IMR-90 (cell line): Measurements from ENCODE around the gene TLR1. TPM values are rescaled to one million over a fixed set of nuclear protein-coding genes. Genes with fewer than 3 reads are reported as not detected.

ENCODE experiments used
- ATAC-seq: fragments of 200-7000 bp; cut with Tn5 transposase; 2 replicates; pipeline ENCODE4 v1.9.1; 2020; ENCODE audit warnings: low read depth, mild to moderate bottlenecking, moderate library complexity
- BruUV-seq: library from RNA; stranded (reverse); fragments of 400-500 nt; replicated peaks from 2 replicates; lab custom pipeline; 2021; lab: Mats Ljungman, UMichigan
- CTCF ChIA-PET: fragments of 300-600 bp; formaldehyde crosslinking; extraction: SDS; loops from one replicate; lab custom pipeline; 2021; ENCODE audit warnings: antibody characterized with exemption; lab: Yijun Ruan, JAX
- POLR2A ChIA-PET: fragments of 300-600 bp; sonication (Branson Sonifier 250); formaldehyde crosslinking; loops from one replicate; lab custom pipeline; 2022; ENCODE audit warnings: antibody characterized with exemption; ENCODE audit not compliant: unreplicated experiment; lab: Charles Lee
- DNase-seq: peaks from one replicate; pipeline ENCODE4 v3.0.0; 2013
- H2AFZ ChIP-seq: replicated peaks from 2 replicates; pipeline ENCODE3; 2013; ENCODE audit warnings: low read length, mild to moderate bottlenecking; ENCODE audit not compliant: poor library complexity
- H2AK5ac ChIP-seq: 2 replicates; pipeline ENCODE4 v1.6.1; 2013; ENCODE audit warnings: low read depth, low read length, inconsistent platforms
- H2AK9ac ChIP-seq: replicated peaks from 2 replicates; pipeline ENCODE3; 2013; ENCODE audit warnings: mild to moderate bottlenecking, low read depth, low read length, moderate library complexity; ENCODE audit not compliant: poor library complexity
- H2BK120ac ChIP-seq: 2 replicates; pipeline ENCODE4 v1.6.1; 2013; ENCODE audit warnings: low read depth, low read length, inconsistent platforms
- H2BK15ac ChIP-seq: 3 replicates; pipeline ENCODE4 v1.6.1; 2013; ENCODE audit warnings: low read depth, low read length, inconsistent platforms
- H2BK20ac ChIP-seq: 2 replicates; pipeline ENCODE4 v1.6.1; 2013; ENCODE audit warnings: low read depth, mild to moderate bottlenecking, inconsistent platforms, low read length, moderate library complexity
- H2BK5ac ChIP-seq: 2 replicates; pipeline ENCODE4 v1.6.1; 2013; ENCODE audit warnings: mild to moderate bottlenecking, low read depth, low read length, inconsistent platforms; ENCODE audit not compliant: poor library complexity, severe bottlenecking
- H3K14ac ChIP-seq: replicated peaks from 2 replicates; pipeline ENCODE4 v1.6.1; 2013; ENCODE audit warnings: low read depth, low read length, inconsistent platforms
- H3K18ac ChIP-seq: 2 replicates; pipeline ENCODE4 v1.6.1; 2013; ENCODE audit warnings: low read depth, low read length, control low read depth
- H3K23ac ChIP-seq: 2 replicates; pipeline ENCODE4 v1.6.1; 2013; ENCODE audit warnings: low read depth, low read length, inconsistent platforms
- H3K27ac ChIP-seq: 2 replicates; pipeline ENCODE4 v1.5.1; 2013; ENCODE audit warnings: mild to moderate bottlenecking, control low read depth, low read length; ENCODE audit not compliant: insufficient read depth
- H3K27me3 ChIP-seq: 2 replicates; pipeline ENCODE4 v1.6.1; 2013; ENCODE audit warnings: low read length; ENCODE audit not compliant: control insufficient read depth, insufficient read depth
- H3K36me3 ChIP-seq: 2 replicates; pipeline ENCODE4 v1.6.1; 2013; ENCODE audit warnings: low read length, mixed read lengths; ENCODE audit not compliant: control insufficient read depth, insufficient read depth
- H3K4ac ChIP-seq: 2 replicates; pipeline ENCODE4 v1.6.1; 2013; ENCODE audit warnings: low read depth, low read length, inconsistent platforms
- H3K4me1 ChIP-seq: 2 replicates; pipeline ENCODE4 v1.6.1; 2013; ENCODE audit warnings: low read length, mixed read lengths; ENCODE audit not compliant: control insufficient read depth, insufficient read depth
- H3K4me2 ChIP-seq: 2 replicates; pipeline ENCODE4 v1.6.1; 2013; ENCODE audit warnings: low read depth, mild to moderate bottlenecking, control low read depth, low read length, moderate library complexity
- H3K4me3 ChIP-seq: 2 replicates; pipeline ENCODE4 v1.5.1; 2013; ENCODE audit warnings: low read depth, mild to moderate bottlenecking, control low read depth, low read length, moderate library complexity; ENCODE audit not compliant: insufficient read depth
- H3K56ac ChIP-seq: 2 replicates; pipeline ENCODE4 v1.6.1; 2013; ENCODE audit warnings: low read length, inconsistent platforms; ENCODE audit not compliant: insufficient read depth; ENCODE audit errors: extremely low read depth
- H3K79me1 ChIP-seq, 2 experiments: 2 replicates each; pipeline ENCODE4 v1.6.1; 2013; ENCODE audit warnings: low read length in 2 of 2, inconsistent platforms in 1 of 2, low read depth in 1 of 2
- H3K9ac ChIP-seq: 2 replicates; pipeline ENCODE4 v1.6.1; 2013; ENCODE audit warnings: low read depth, low read length, control low read depth
- H3K9me1 ChIP-seq: 2 replicates; pipeline ENCODE4 v1.6.1; 2013; ENCODE audit warnings: low read length, inconsistent platforms; ENCODE audit not compliant: insufficient read depth
- H3K9me3 ChIP-seq: 2 replicates; pipeline ENCODE4 v1.6.1; 2013; ENCODE audit warnings: low read length; ENCODE audit not compliant: control insufficient read depth, insufficient read depth
- H4K20me1 ChIP-seq: 2 replicates; pipeline ENCODE4 v1.6.1; 2013; ENCODE audit warnings: low read length, inconsistent platforms; ENCODE audit not compliant: insufficient read depth
- H4K5ac ChIP-seq: 2 replicates; pipeline ENCODE4 v1.6.1; 2013; ENCODE audit warnings: mild to moderate bottlenecking, low read depth, low read length, control low read depth
- H4K8ac ChIP-seq, 2 experiments: 2 replicates each; pipeline ENCODE4 v1.6.1; 2013; ENCODE audit warnings: low read depth in 2 of 2, low read length in 2 of 2, control low read depth in 1 of 2, inconsistent platforms in 1 of 2
- H4K91ac ChIP-seq: 2 replicates; pipeline ENCODE4 v1.6.1; 2013; ENCODE audit warnings: low read depth, low read length, inconsistent platforms; ENCODE audit not compliant: insufficient read depth
- BHLHE40 ChIP-seq: fragments of 150-350 bp; IDR thresholded peaks from 2 replicates; pipeline ENCODE4 v1.6.1; 2016; ENCODE audit warnings: mild to moderate bottlenecking, low read depth, low read length
- CEBPB ChIP-seq: IDR thresholded peaks from 2 replicates; pipeline ENCODE4 v1.6.1; 2012; ENCODE audit warnings: low read depth, low read length, improper control_type of control experiment
- CHD1 ChIP-seq: IDR thresholded peaks from 2 replicates; pipeline ENCODE4 v1.6.1; 2012; ENCODE audit warnings: low read depth, low read length, improper control_type of control experiment
- CTCF ChIP-seq: conservative IDR thresholded peaks from 2 replicates; pipeline ENCODE4 v1.5.1; 2012; ENCODE audit warnings: mild to moderate bottlenecking, low read depth, low read length, improper control_type of control experiment
- FOS ChIP-seq: fragments of 150-350 bp; IDR thresholded peaks from 2 replicates; pipeline ENCODE4 v1.6.1; 2016; ENCODE audit warnings: low read depth, low read length
- MAFK ChIP-seq: IDR thresholded peaks from 2 replicates; pipeline ENCODE4 v1.6.1; 2012; ENCODE audit warnings: low read depth, low read length, improper control_type of control experiment
- MAZ ChIP-seq: IDR thresholded peaks from 2 replicates; pipeline ENCODE4 v1.6.1; 2012; ENCODE audit warnings: low read depth, mild to moderate bottlenecking, low read length, improper control_type of control experiment, moderate library complexity, borderline replicate concordance
- MXI1 ChIP-seq: IDR thresholded peaks from 2 replicates; pipeline ENCODE4 v1.6.1; 2012; ENCODE audit warnings: low read depth, mild to moderate bottlenecking, low read length, moderate library complexity, borderline replicate concordance
- NFE2L2 ChIP-seq: fragments of 150-350 bp; IDR thresholded peaks from 2 replicates; pipeline ENCODE4 v1.6.1; 2016; ENCODE audit warnings: low read depth, mild to moderate bottlenecking, low read length
- POLR2A ChIP-seq: IDR thresholded peaks from 2 replicates; pipeline ENCODE4 v1.6.1; 2012; ENCODE audit warnings: mild to moderate bottlenecking, low read depth, low read length
- RAD21 ChIP-seq: IDR thresholded peaks from 2 replicates; pipeline ENCODE4 v1.6.1; 2012; ENCODE audit warnings: low read length, improper control_type of control experiment
- RCOR1 ChIP-seq: IDR thresholded peaks from 2 replicates; pipeline ENCODE4 v1.6.1; 2012; ENCODE audit warnings: mild to moderate bottlenecking, low read length, improper control_type of control experiment; ENCODE audit not compliant: insufficient replicate concordance
- RFX5 ChIP-seq: IDR thresholded peaks from 2 replicates; pipeline ENCODE4 v1.8.0; 2012; ENCODE audit warnings: low read depth, mild to moderate bottlenecking, low read length, moderate library complexity
- SMC3 ChIP-seq: fragments of 150-350 bp; IDR thresholded peaks from 2 replicates; pipeline ENCODE4 v1.6.1; 2016; ENCODE audit warnings: low read depth, mild to moderate bottlenecking, antibody characterized with exemption, low read length, moderate library complexity
- WGBS, 2 experiments: methylation state at CpG; one replicate each; pipeline versions ENCODE4 v1.1.5 to v1.1.7; 2013; ENCODE audit warnings: missing lambda C conversion rate in 2 of 2; ENCODE audit not compliant: insufficient read length in 1 of 2; ENCODE audit errors: extremely low coverage in 2 of 2; 5-methylcytosine and 5-hydroxymethylcytosine counted together
- dilution Hi-C: fragments of 300-500 bp; cut with HindIII; formaldehyde crosslinking; loops from one replicate; pipeline ENCODE4 v1.14.3; 2018; ENCODE audit warnings: low sequenced_read_pairs; ENCODE audit not compliant: unreplicated experiment
- in situ Hi-C: fragments of 300-500 bp; cut with MboI; formaldehyde crosslinking; loops from 3 replicates; pipeline ENCODE4 v1.14.3; 2019; ENCODE audit warnings: low sequenced_read_pairs, inconsistent platforms, mixed read lengths
- intact Hi-C: fragments of 100-400 bp; cut with micrococcal nuclease; formaldehyde crosslinking; loops from 2 replicates; pipeline ENCODE4 v1.10.0; 2022
- polyA plus RNA-seq, 3 experiments: library from polyadenylated mRNA; depleted of rRNA; stranded (reverse); fragments of >200 nt; gene quantifications; 2 replicates each; pipeline ENCODE4 v1.2.3, GENCODE V29; 2012; ENCODE audit warnings: low replicate concordance in 1 of 3
- total RNA-seq: library from RNA; depleted of rRNA; stranded (reverse); fragments of >200 nt; gene quantifications from 2 replicates; pipeline ENCODE4 v1.2.3, GENCODE V29; 2012
- TF ChIP-seq, protein P1 (sequence below): fragments of 150-350 bp; IDR thresholded peaks from 2 replicates; pipeline ENCODE4 v1.6.1; 2016; ENCODE audit warnings: low read depth, mild to moderate bottlenecking, low read length, moderate library complexity, borderline replicate concordance
- TF ChIP-seq, protein P2 (sequence below): fragments of 150-350 bp; IDR thresholded peaks from 2 replicates; pipeline ENCODE4 v1.6.1; 2017; ENCODE audit warnings: mild to moderate bottlenecking, antibody characterized with exemption, low read length, low read depth

Gene TLR1
- total and polyA plus RNA-seq, 2 of the 4 experiments (the other 2 are of a cell fraction), result 0.24 to 1.1 TPM

- H3K27me3 ChIP-seq, result no peaks in the 10 kb centered on the region
- no peak overlapping the region for H2AFZ ChIP-seq
- no peaks in the 10 kb centered on the region; the same call in 1 of the 2 replicates for H3K9me1 ChIP-seq
- no peak overlapping the region for H3K18ac ChIP-seq
- H3K9me3 ChIP-seq, result peaks cover 3% of the 10 kb centered on the region; the same call in 1 of the 2 replicates
- intact Hi-C loops, result no loop called here
- no peak overlapping the region for H4K91ac ChIP-seq
- peaks cover 12% of the 10 kb centered on the region for H3K4me1 ChIP-seq
- DNase-seq, result no peak
- no peak overlapping the region for H2BK120ac ChIP-seq
- POLR2A ChIA-PET, result no interaction called here
- CTCF ChIA-PET, result no interaction called here
- no CpG with 5 or more reads among the region's 3 CpGs for WGBS, 2 experiments
- no peak overlapping the region for H2AK9ac ChIP-seq
- TF ChIP-seq MAZ (no peak), MAFK (no peak), CEBPB (no peak), FOS (no peak), BHLHE40 (no peak), RCOR1 (no peak), SMC3 (no peak), POLR2A (no peak), CHD1 (no peak), CTCF (no peak), RAD21 (no peak), NFE2L2 (no peak), RFX5 (no peak), MXI1 (no peak)
- TF ChIP-seq, protein P1, sequence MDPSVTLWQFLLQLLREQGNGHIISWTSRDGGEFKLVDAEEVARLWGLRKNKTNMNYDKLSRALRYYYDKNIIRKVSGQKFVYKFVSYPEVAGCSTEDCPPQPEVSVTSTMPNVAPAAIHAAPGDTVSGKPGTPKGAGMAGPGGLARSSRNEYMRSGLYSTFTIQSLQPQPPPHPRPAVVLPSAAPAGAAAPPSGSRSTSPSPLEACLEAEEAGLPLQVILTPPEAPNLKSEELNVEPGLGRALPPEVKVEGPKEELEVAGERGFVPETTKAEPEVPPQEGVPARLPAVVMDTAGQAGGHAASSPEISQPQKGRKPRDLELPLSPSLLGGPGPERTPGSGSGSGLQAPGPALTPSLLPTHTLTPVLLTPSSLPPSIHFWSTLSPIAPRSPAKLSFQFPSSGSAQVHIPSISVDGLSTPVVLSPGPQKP, result no peak
- TF ChIP-seq, protein P2, sequence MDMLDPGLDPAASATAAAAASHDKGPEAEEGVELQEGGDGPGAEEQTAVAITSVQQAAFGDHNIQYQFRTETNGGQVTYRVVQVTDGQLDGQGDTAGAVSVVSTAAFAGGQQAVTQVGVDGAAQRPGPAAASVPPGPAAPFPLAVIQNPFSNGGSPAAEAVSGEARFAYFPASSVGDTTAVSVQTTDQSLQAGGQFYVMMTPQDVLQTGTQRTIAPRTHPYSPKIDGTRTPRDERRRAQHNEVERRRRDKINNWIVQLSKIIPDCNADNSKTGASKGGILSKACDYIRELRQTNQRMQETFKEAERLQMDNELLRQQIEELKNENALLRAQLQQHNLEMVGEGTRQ, result no peak
- no peak overlapping the region for H2BK20ac ChIP-seq
- no peak overlapping the region for H3K27ac ChIP-seq
- dilution Hi-C loops, result no loop called here
- H3K9ac ChIP-seq, result no peak overlapping the region
- H3K4me2 ChIP-seq, result no peak overlapping the region
- H3K79me1 ChIP-seq, result no peaks in the 10 kb centered on the region
- no peak overlapping the region for H2BK5ac ChIP-seq
- H3K36me3 ChIP-seq, result no peaks in the 10 kb centered on the region
- H3K56ac ChIP-seq, result no peak overlapping the region
- H3K23ac ChIP-seq, result no peak overlapping the region
- H3K14ac ChIP-seq, result no peak overlapping the region
- H4K5ac ChIP-seq, result no peak overlapping the region
- H3K4me3 ChIP-seq, result no peak overlapping the region
- no peak overlapping the region for H2AK5ac ChIP-seq
- no peak for ATAC-seq
- H3K4ac ChIP-seq, result no peak overlapping the region
- no TSS peak for BruUV-seq
- in situ Hi-C loops, result no loop called here
- no peaks in the 10 kb centered on the region for H4K20me1 ChIP-seq
- H4K8ac ChIP-seq, result no peak overlapping the region
- no peak overlapping the region for H2BK15ac ChIP-seq
Measured at GRCh38 chr4:38814386-38814785, 9.8 kb upstream of the TLR1 start.
